Ascending aorta (tissue), 2 donors: Measurements from ENCODE around the gene IKZF5. TPM values are rescaled to one million over a fixed set of nuclear protein-coding genes. Genes with fewer than 3 reads are reported as not detected.

Experiments used
- DNase-seq, 2 donors: peaks; one replicate each; pipeline ENCODE4 v3.0.0-alpha.2; 2019; ENCODE audit warnings: low spot score in 2 of 2
- H3K27ac ChIP-seq, 2 donors: fragments of 200-600 bp; sonication (generic); one replicate each; pipeline ENCODE4 v1.5.1; 2016 to 2017; ENCODE audit warnings: mild to moderate bottlenecking in 1 of 2
- H3K27me3 ChIP-seq: fragments of 200-600 bp; sonication (generic); one replicate; pipeline ENCODE4 v1.5.1; 2017
- H3K36me3 ChIP-seq, 2 donors: fragments of 200-600 bp; sonication (generic); one replicate each; pipeline ENCODE4 v1.5.1; 2016
- H3K4me1 ChIP-seq, 2 donors: fragments of 200-600 bp; sonication (generic); one replicate each; pipeline ENCODE4 v1.5.1; 2016 to 2017; ENCODE audit warnings: mild to moderate bottlenecking in 1 of 2
- H3K4me3 ChIP-seq, 2 donors: fragments of 200-600 bp; sonication (generic); one replicate each; pipeline ENCODE4 v1.5.1; 2016 to 2017; ENCODE audit warnings: mild to moderate bottlenecking in 1 of 2
- H3K9me3 ChIP-seq, 2 donors: fragments of 200-600 bp; sonication (generic); one replicate each; pipeline ENCODE4 v1.5.1; 2016
- CTCF ChIP-seq, 3 experiments: fragments of 200-600 bp in 2 of 3; fragments of 450-650 bp in 1 of 3; sonication (generic) in 2 of 3; IDR thresholded peaks; one replicate each; pipeline ENCODE4 v1.5.1; 2016 to 2019; ENCODE audit warnings: antibody characterized with exemption in 3 of 3, mild to moderate bottlenecking in 1 of 3, moderate library complexity in 1 of 3
- intact Hi-C: fragments of 100-400 bp; cut with DNase I; formaldehyde crosslinking; loops from one replicate; pipeline ENCODE4 v1.15.1; 2023
- total RNA-seq: library from RNA; depleted of rRNA; stranded (reverse); fragments of >200 nt; gene quantifications from one replicate; pipeline ENCODE4 v1.1.0, GENCODE V29; 2016

Gene IKZF5, protein sequence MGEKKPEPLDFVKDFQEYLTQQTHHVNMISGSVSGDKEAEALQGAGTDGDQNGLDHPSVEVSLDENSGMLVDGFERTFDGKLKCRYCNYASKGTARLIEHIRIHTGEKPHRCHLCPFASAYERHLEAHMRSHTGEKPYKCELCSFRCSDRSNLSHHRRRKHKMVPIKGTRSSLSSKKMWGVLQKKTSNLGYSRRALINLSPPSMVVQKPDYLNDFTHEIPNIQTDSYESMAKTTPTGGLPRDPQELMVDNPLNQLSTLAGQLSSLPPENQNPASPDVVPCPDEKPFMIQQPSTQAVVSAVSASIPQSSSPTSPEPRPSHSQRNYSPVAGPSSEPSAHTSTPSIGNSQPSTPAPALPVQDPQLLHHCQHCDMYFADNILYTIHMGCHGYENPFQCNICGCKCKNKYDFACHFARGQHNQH
- total RNA-seq = 4.3 TPM

DNA sequence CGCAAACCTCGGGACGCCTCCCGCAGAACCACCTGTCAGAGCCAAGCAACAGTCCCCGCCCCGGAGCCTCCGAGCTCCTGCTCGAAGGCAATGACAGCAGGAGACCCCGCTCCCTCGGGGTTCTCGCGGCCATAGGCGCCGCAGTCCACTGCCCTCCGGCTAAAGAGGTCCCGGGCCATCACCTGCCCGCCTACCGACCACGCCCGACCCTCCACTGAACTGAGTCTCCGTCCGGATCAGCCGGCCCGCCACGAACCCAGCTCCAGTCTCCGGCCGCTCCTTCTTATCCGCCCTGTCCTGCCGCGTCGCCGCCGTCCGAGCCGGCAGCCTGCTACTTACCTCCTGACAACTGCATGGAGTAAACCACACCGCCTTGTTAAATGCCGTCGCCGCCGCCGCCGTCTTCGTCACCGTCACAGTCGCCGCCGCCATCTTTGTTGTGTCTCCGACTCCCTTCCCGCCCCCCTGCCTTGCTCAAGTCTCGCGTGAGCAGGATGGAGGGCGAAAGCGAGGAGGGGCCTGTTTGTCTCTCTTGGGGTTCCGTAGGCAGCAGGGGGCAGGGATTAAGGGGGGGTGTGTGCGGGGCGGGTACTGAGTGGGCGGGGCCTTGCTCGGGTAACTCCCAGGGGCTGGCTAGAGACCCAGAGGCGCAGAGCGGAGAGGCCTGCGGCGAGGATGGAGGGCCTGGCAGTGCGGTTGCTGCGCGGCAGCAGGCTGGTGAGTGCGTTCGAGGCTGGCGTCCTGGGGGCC lies at the start of gene IKZF5, which contains the start of gene ACADSB:
Gene IKZF5 (minus strand): TSS at position 441 of the 750 bp plus-strand sequence. CDS start 10,170 bp downstream, outside the sequence.
Gene ACADSB (plus strand): TSS at position 652 of the 750 bp plus-strand sequence. CDS start 24 bp downstream, at position 676.
- intact Hi-C loops = loop anchor here (1.0 to 5.0 kb wide), 4 partner anchors 28 to 1081 kb away; partner anchors contain the start of genes ATE1, BUB3, C10orf88 and PSTK
- H3K4me3 ChIP-seq = peak within 1 kb of the TSS; percentile 75 to 98
- no peaks in the 10 kb centered on the region for H3K27me3 ChIP-seq
- peak; percentile 93 to 99 for DNase-seq
- H3K4me1 ChIP-seq = peaks cover 3 to 15% of the 10 kb centered on the region in 2 donors
- peak within 1 kb of the TSS; percentile 89 to 95 for H3K27ac ChIP-seq
- TF ChIP-seq CTCF (IDR thresholded peaks at IDR 0.05) = no peak
- no peaks in the 10 kb centered on the region for H3K36me3 ChIP-seq
- H3K9me3 ChIP-seq = no peaks in the 10 kb centered on the region

DNA sequence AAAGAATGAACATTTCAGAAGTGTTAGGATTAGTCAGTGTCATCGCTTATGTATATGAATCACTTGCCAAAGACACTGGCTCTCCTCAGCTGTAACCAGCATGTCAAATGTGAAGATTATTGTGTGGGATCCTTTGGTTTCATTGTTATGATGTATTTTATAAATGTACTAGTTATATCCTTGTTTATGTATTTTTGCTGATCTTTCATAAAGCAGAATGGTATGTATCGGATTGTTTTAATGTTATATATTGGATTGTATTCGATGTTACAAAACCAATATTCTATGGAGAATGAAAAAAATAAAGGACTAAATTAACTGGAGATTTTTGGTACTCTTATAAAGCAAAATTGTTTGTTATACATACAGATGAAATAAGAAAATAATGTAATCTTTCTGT lies 49.4 kb upstream of the IKZF5 start:
- intact Hi-C loops = no loop called here
- peaks cover 9 to 10% of the 10 kb centered on the region in 2 donors for H3K36me3 ChIP-seq
- H3K9me3 ChIP-seq = no peaks in the 10 kb centered on the region
- DNase-seq = no peak
- no peak for TF ChIP-seq CTCF (IDR thresholded peaks at IDR 0.05)
- H3K4me1 ChIP-seq = no peaks in the 10 kb centered on the region
- no peak overlapping the region for H3K4me3 ChIP-seq
- H3K27me3 ChIP-seq = no peaks in the 10 kb centered on the region
- H3K27ac ChIP-seq = no peak overlapping the region

DNA sequence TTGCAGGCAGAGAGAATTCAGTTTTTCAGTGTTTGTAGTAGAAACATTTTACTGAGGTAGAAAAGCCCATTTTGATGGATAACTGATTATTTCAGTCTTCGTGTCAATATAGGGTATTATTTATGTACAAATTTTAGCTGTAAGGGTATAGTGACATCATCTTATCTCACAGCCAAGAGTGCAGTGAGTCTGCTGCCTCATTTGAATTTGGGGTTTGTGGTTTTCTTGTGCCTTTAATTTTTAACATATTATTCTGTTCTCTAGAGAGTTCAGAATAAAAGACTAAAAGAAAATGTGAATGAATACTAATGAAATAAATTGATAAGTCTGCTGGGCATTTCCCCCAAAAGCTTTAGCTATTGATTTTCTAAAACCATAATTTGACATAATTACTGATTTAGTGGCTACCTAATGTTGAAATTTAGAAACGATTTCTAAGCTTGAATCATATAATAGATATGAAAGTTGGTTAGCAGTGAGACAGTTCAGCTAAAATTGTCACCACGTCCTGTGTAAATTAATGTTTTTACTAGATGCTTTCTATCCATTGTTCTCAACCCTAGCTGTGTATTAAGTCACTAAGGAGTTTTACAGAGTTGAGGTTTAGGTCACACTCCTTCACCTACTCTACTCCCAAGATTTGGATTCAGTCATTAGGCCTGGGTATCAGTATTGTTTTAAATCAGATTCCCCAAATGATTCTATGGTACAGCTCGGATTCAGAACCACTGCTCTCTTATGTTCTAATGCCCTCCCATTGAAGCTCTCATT lies 37.6 kb upstream of the IKZF5 start:
- H3K27ac ChIP-seq = no peak overlapping the region
- DNase-seq = no peak
- no peaks in the 10 kb centered on the region for H3K27me3 ChIP-seq
- TF ChIP-seq CTCF (IDR thresholded peaks at IDR 0.05) = no peak
- no peaks in the 10 kb centered on the region for H3K4me1 ChIP-seq
- H3K4me3 ChIP-seq = no peak overlapping the region
- intact Hi-C loops = no loop called here
- peaks cover 26 to 48% of the 10 kb centered on the region in 2 donors for H3K36me3 ChIP-seq
- H3K9me3 ChIP-seq = no peaks in the 10 kb centered on the region

DNA sequence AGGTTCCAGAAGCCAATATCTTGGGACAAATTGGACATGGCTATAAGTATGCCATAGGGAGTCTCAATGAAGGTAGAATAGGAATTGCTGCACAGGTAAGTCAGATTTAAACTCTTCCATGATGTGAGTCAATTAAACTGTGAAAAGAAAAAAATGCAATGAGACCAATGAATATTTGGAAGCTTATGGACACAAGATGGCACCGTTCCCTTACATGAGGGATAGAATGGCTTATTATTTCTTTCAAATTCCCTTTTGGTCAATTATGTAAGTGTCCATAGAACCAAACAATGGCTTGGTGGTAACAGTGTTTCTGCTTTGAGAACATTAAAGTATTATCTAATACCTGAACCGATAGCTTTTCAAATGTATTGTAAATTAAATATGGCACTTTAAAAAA lies 35.8 kb upstream of the IKZF5 start:
- Histone ChIP-seq H3K9me3 (no peaks in the 10 kb centered on the region), H3K4me3 (no peak overlapping the region), H3K27ac (no peak overlapping the region), H3K27me3 (no peaks in the 10 kb centered on the region), H3K36me3 (peaks cover 23 to 47% of the 10 kb centered on the region in 2 donors), H3K4me1 (no peaks in the 10 kb centered on the region)
- no peak for DNase-seq
- intact Hi-C loops = loop anchor here (5.0 kb wide), 1 partner anchor 513 kb away; no protein-coding TSS in a partner anchor
- no peak for TF ChIP-seq CTCF (IDR thresholded peaks at IDR 0.05)

DNA sequence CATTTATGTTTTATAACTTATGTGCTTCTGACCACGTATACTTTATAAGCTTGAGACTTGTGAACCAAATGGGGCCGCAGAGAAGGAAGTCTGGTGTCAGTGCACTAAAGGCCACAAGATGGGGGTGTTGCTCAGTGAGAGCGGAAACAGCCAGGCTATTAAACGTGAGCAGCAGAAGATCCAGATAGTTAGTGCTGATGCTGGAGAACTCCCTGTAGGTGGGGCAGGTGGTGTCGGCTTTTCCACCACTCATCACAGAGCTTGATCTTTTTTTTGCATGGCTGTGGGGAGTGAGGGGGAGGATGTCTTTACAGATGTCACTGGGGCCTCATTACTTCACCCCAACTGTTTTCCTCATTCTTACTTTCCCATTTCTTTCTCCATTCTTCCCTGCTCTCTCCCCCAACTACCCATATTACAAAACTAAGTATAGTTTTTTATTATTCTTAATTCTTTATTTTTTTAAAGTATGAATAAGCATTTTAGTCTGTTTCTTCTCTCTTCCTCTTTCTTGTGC lies 34.9 kb upstream of the IKZF5 start:
- DNase-seq = no peak

More for the DNA sequence above, 34.9 kb upstream of the IKZF5 start:
- Histone ChIP-seq H3K36me3 (peaks cover 23 to 41% of the 10 kb centered on the region in 2 donors), H3K27me3 (no peaks in the 10 kb centered on the region), H3K4me3 (no peak overlapping the region), H3K9me3 (no peaks in the 10 kb centered on the region), H3K27ac (no peak overlapping the region), H3K4me1 (no peaks in the 10 kb centered on the region)
- peak in 1 of 3 experiments; percentile 37 for TF ChIP-seq CTCF (IDR thresholded peaks at IDR 0.05)
- intact Hi-C loops = loop anchor here (5.0 kb wide), 1 partner anchor 514 kb away; no protein-coding TSS in a partner anchor
